G401.6 (cell line): ENCODE results near the gene ENO2.

ENCODE experiments used
- FAIRE-seq: peaks from 2 replicates; lab custom pipeline; 2012; peaks lifted over from hg19 to GRCh38; lab: Jason Lieb, UNC

The ENO2 gene

DNA sequence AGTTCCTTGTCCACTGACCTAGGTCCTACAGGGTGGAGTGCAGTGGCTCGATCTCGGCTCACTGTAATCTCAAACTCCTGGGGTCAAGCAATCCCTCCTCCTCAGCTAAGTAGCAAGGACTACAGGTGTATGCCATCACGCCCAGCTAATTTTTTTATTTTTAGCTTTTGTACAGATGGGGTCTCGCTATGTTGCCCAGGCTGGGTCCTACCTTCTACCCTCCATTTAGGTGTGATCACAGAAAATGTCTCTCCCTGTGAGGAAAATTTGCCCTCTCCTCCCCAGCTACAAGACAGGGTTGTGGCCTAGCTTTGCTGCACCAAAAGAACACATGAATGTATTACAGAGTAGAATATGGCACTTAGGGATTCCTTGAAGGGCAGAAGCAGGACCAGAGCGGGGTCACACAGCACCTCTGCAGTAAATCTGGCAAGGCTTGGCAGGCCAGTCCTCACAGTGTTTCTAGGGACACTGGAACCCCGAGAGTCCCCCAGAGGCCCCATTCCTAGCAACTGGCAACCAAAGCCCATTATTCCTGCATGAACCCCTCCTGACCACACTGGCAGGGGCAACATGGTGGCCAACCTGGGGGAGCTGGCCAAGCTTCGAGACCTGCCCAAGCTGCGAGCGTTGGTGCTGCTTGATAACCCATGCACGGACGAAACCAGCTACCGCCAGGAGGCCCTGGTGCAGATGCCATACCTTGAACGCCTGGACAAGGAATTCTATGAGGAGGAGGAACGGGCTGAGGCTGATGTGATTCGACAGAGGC, 2.0 kb upstream of the ENO2 start:
- FAIRE-seq = no peak

DNA sequence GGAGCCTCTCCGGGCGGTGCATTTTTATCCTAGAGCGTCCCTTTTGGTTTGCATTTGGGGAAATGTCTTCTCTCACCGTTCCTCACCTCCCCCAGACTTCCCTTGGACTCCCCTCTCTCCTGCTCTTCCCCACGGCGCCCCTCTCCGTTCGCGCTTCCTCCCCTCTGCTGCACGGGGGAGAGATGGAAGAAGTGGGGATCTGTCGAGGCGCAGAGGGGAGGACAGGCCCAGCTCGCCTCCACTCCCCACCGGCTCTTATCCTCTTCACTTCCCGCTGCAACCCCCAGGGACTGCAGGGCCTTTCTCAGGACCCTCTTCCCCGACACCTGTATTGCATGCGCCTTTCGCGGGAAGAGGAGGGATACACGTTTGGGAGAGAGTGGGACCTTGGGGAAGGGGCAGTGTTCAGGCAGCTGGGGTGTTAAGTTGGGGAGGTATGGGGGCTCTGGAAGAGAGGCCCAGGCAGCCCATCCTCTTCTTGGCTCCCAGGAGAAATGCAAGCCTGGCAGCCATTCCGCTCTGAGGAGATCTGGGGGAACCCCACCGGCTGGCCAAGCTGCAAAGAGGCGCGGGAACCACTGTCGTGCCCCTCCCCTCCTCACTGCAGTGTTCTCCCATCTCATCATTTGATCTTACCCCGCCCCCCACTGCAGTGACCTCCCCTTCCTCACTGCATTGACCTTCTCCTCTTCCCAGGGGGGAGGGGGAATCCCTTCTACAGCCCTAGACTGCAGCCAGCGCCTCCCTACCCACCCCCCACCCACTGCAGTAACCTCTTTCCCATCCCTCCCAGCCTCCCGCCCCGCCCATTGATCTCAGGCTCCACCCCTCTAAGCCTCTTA, 788 bp downstream of the ENO2 start:
- FAIRE-seq = no peak

DNA sequence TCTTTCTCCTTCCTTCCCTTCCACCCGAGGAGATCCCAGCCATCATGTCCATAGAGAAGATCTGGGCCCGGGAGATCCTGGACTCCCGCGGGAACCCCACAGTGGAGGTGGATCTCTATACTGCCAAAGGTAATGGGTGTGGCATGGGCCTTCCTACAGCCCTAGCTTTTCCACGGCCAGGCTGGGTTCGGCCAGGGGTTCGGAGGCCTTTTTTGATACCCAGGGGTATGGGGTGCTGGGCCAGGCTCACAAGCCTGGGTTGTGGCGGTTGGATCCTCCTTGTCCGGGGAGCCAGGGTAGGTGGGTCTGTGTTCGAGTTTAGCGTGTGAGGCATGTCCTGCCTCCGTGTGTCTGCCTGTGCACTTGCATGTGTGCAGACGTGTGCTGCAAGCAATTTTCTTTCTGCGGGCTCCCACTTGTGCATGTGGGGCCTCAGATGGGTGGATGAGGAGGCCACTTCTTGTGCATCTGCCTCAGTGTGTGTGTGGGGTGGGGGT, 1.5 kb downstream of the ENO2 start:
- no peak for FAIRE-seq

DNA sequence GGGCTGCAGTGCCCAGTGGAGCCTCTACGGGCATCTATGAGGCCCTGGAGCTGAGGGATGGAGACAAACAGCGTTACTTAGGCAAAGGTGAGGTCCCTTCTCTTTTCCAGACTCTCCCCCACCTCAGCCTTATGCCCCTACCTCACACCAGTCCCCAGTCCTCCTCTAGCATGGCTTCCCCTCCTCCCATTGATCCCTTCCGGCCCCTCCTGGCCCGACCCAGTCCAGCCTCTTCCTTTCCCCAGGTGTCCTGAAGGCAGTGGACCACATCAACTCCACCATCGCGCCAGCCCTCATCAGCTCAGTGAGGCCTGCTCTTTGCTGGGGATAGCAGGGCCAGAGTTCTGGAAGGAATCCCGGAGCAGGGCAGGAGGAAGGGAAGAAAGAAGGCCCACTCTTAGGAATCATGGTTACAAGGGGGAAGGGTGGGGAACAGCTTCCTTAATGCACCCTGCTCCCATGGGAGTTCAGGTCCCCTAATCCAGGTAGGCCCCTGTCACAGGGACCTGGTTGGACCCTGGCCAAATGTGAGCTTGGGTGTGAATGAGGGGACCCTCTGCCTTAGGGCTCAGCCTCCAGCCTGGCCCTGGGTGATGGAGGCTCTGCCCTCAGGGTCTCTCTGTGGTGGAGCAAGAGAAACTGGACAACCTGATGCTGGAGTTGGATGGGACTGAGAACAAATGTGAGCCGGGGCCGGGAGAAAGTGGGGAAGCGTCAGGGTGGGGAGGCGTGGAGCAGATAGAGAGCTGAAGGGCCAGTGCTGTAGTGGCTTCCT, 2.2 kb downstream of the ENO2 start:
- no peak for FAIRE-seq

DNA sequence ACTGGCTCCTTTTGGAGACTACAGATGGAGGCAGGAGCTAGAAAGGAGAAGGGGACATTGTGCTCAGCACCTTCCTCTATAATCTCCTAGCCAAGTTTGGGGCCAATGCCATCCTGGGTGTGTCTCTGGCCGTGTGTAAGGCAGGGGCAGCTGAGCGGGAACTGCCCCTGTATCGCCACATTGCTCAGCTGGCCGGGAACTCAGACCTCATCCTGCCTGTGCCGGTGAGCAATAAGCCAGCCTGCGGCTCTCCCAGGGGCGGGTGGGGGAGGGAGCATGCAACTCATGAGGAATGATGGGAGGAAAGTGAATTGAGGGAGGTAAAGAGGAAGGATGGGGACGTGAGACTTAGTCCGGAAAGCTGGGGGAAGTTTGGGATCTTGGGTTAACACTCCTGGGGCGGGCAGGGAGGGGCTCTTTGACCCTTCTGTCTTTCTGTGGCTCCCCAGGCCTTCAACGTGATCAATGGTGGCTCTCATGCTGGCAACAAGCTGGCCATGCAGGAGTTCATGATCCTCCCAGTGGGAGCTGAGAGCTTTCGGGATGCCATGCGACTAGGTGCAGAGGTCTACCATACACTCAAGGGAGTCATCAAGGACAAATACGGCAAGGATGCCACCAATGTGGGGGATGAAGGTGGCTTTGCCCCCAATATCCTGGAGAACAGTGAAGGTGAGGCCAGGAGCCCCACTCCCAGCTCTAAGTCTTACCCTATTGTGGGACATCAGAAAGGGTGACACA, 3.3 kb downstream of the ENO2 start:
- FAIRE-seq = no peak

DNA sequence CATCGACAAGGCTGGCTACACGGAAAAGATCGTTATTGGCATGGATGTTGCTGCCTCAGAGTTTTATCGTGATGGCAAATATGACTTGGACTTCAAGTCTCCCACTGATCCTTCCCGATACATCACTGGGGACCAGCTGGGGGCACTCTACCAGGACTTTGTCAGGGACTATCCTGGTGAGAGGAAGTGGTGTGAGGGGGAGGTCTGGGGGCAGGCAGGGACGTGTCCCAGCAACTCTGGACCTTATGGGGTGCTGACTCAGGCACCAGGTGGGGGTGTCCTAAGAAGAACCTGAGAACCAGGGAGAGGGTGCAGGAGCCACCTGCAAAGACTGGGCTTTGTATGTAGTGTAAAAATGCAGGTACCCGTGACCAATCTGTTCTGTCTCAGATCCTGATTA, 5.2 kb downstream of the ENO2 start:
- FAIRE-seq = no peak

DNA sequence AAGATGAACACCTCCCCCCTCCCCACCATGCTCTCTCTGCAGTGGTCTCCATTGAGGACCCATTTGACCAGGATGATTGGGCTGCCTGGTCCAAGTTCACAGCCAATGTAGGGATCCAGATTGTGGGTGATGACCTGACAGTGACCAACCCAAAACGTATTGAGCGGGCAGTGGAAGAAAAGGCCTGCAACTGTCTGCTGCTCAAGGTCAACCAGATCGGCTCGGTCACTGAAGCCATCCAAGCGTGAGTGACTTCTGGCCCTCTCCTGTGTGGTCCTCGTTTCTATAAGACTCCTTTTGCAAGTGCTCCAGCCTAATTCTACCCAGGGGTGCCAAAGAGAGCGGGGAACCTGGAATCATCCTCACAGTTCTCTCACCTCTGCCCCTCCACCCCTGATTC, 7.2 kb downstream of the ENO2 start:
- FAIRE-seq = no peak

DNA sequence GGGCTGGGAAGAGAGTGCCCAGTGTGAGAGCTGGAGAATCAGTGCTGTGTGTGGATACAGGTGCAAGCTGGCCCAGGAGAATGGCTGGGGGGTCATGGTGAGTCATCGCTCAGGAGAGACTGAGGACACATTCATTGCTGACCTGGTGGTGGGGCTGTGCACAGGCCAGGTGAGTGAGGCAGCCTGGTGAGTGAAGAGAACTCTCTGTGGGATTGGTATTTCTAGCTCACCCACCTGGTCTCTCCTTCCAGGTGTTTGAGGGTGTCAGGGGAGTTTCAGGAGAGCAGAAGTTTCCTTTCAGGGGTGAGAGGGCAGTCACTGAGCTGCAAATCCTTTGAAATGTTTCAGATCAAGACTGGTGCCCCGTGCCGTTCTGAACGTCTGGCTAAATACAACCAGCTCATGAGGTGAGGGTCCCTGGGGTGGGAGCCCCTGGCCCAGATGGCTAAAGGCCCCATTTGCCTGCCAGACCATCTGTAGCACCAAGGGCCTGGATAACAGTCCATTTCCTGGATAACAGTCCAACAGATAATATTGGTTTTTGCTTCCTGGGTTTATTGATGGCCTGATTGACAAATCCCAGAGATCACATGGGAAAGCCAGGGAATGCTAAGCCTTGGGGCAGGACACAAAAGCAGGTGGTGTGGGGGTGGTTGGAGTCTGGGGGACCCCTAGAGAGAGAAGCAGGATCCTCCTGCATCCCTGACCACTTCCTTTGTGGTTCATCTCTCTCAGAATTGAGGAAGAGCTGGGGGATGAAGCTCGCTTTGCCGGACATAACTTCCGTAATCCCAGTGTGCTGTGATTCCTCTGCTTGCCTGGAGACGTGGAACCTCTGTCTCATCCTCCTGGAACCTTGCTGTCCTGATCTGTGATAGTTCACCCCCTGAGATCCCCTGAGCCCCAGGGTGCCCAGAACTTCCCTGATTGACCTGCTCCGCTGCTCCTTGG, 7.9 kb downstream of the ENO2 start:
- FAIRE-seq = no peak

DNA sequence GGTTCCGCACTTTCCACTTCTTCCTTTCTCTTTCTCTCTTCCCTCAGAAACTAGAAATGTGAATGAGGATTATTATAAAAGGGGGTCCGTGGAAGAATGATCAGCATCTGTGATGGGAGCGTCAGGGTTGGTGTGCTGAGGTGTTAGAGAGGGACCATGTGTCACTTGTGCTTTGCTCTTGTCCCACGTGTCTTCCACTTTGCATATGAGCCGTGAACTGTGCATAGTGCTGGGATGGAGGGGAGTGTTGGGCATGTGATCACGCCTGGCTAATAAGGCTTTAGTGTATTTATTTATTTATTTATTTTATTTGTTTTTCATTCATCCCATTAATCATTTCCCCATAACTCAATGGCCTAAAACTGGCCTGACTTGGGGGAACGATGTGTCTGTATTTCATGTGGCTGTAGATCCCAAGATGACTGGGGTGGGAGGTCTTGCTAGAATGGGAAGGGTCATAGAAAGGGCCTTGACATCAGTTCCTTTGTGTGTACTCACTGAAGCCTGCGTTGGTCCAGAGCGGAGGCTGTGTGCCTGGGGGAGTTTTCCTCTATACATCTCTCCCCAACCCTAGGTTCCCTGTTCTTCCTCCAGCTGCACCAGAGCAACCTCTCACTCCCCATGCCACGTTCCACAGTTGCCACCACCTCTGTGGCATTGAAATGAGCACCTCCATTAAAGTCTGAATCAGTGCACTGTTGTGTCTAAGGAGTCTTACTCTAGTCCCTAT, 8.8 kb downstream of the ENO2 start:
- no peak for FAIRE-seq

DNA sequence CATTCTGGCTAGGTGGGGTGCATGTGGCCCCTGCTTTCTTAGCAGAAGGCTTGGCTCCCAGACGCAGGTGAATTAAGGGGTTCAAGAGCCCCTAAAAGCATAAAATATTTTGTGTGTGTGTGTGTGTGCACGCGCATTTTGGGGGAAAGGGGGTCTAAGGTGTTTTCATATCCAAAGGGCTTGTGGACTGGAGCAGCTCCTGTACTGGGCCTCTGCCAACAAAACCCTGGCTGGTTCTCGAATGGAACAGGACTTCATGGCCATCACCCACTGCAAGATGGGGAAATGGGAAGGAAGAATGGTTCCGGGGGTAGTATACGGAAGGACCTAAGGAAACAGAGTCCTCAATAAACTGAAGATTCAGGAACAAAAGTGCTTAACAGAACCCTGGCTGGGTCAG, 9.5 kb downstream of the ENO2 start:
- FAIRE-seq = no peak

DNA sequence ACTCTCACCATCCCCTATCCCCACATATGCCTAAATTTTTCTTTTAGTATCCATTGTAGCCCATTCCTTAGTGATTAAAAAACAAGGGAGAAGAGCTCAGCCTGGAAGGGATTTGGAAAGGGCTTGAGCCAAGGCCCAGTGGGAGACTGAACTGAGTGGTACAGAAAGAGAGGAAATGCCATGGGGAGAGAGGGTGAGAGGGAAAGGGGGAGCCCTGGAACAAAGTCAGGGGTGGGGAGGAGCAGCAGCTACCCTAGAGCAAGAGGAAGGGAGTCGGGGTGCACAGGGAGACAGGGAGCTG, 10.8 kb downstream of the ENO2 start:
- no peak for FAIRE-seq

DNA sequence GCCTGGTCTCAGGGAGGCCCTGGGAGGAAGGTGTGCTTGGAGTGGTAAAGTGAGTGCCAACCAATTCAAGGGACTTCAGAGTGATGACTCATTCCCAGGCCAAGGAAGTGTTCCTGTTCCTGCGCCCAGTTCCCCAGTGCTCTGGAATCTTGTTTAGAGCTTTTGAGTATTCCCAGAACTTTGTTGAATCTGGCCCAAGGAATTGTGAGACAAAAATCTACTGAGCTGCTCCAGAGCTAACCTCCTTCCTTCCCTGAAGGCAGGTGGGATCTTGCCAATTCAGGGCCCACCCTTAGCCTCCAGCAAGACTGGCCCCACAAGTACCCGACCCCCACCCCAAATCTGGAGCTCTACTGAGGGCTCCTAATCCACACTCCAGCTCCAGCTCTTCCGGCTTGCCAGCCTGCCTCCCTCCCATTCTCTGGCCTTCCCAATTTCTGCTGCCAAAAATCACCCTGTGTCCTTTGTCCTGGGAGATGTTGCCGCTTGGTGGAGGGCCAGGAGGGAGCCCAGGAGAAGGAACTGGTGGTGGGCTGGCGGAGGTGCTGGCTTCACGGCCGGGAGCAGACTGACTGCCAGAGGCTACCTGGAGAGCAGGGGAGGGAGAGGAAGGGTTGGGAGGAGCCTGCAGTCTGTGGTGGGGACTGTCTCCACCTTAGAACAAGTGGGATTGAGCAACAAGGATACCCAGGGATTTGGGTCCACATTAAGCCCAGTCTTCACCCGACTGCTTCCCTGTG, 11.3 kb downstream of the ENO2 start:
- peak; percentile 90 for FAIRE-seq

DNA sequence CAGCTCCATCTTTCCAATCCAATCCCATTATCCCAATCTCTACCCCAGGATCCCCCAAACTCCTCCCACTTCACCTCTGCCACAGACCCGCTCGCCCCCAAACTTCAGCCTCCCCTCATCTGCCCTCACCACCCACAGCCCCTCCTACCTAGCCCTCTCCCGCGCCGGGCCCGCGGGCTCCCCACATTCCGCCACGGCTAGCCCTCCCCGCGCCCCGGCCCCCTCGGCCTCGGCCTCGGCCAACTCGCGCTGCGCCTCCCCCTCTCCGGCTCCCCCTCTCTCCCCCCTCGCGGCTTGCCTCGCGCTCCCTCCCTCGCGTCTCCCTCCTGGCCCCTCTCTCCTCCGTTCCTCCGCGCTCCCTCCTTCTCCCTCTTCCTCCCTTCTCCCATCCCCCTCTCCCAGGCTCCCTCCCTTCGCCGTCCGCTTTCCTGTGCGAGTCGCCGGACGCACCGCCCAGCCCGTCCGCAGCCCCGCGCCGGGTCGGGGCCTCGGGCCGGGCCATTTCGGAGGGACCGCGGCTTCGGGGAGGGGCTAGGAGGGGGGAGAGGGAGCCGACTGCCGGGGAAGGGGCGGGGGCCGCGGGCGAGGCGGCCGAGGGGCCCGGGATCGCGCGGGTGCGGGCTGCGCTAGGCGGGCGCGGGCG, 13.1 kb downstream of the ENO2 start, which contains the start of gene ATN1:
TSS of gene ATN1 (plus strand) at position 581 of the 643 bp plus-strand sequence. CDS start 6,043 bp downstream, outside the sequence.
- no peak for FAIRE-seq

DNA sequence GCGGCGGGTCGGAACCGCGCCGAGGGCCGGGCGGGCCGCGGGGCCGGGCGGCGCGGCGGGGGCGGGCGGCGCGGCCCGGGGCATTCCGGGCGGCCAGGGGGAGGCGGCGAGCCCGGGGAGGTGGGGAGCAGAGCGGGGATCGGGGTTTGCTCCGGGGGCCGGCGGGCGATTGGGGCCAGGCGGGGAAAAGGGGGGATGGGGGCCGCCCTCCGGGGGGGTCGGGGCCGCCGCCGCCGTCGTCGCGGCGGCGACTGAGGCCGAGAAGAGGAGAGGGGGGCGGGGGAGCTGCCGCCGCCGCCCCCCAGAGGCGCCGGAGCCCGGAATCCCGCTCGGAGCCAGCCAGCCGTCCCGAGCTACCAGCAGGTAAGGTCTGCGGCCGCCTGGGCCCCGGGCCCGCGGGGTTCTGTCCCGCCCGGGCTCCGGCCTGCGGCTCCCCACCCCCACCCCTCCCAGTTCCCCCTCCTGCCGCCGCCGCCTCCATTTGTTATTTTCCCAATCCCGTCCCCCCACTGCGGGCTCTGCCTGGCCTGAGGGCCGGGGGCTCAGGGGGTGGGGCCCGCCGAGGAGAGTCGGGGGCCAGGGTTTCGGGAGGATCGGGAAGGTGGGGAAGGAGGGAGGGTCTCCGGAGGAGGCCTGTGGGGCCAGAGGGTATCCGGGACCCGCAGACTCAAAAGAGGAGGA, 13.8 kb downstream of the ENO2 start:
- FAIRE-seq = no peak

DNA sequence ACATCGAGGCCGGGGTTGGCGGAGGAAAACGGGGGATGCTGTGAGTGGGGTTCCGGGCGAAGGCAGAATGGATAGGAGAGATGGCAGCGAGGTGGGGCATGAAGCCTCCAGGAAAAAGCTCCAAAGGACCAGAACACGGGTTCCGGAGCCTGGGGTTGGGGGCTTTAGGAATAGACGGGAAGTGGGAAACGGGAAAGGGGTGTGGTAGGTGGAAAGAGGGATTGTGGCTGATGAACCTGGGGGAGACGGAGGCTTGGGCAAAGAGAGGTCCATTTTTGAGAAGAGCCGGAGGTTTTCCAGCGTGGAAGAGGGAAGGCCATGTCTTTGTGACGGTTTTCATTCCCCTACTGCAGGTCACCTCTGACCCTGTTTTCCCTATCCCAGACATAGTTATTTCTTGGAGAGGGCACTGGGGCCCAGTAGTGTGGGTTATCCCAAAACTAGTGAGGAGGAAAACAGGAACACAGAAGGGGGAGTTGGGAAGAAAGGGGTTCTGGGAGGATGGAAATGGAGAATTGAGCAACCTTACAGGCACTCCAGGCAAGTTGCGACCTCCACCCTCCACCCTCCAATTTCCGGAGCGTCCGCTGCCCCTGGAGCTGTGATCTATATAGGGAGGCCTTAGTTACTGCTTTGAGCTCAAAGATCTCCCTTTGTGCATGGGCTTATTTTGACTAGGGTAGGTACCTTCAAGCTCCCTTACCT, 14.5 kb downstream of the ENO2 start:
- FAIRE-seq = no peak

DNA sequence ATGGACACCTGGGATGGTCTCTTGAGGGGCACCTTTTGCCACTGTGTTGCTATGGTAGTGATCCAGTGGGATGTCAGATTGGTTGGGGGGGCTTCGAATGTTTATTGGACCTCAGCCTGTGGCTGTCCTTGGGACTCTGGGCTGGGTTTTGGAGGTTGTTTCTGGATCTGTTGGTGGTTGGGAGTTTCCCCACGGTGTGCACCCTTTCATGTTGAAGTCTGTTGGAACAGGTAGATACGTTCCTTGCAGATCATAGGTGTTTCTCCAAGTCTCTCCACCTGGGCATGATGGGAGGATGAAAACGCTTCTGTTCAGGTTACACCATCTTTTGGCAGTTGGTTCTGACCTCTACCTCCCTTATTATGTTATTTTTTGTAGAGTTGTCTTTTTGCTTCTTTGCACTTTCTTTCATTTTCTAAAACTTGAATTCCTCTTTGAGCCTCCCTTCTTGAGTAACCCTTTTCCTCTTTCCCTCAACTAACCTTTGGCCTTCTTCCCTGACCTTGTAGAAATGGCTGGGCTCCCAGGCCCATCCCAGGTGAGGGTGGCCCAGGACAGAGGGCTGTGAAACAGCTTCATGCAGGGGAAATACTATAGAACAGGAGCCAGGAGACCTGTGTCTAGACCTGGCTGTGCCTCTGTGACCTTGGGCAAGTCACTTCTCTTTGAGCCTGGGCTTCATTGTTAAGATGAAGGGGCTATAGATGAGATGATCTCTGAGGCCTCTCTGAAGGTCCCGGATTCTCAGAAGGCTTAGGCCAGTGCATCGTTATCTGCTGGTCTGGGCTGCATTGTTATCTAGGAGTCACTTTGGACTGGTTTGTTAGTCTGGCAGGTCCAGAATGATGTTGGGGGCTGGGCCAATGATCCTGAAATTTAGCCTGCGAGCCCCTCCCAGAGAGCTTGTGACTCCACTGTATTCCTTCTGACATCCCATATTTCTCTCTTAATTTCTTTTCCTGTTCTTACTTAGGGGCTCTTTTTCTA, 15.4 kb downstream of the ENO2 start:
- FAIRE-seq = no peak
